HG03439 (cell line): ENCODE measurements around the gene RIMBP2.
"Not testable (repeated sequence)": the region's sequence is repeated elsewhere in the genome, so short reads cannot be mapped to it uniquely, and the experiment has no call there.

Experiments used
- ATAC-seq: cut with Tn5 transposase; IDR thresholded peaks from one replicate; pipeline ENCODE4 v1.9.1; 2021; ENCODE audit warnings: mild to moderate bottlenecking, moderate library complexity; ENCODE audit not compliant: unreplicated experiment

RIMBP2 gene, protein sequence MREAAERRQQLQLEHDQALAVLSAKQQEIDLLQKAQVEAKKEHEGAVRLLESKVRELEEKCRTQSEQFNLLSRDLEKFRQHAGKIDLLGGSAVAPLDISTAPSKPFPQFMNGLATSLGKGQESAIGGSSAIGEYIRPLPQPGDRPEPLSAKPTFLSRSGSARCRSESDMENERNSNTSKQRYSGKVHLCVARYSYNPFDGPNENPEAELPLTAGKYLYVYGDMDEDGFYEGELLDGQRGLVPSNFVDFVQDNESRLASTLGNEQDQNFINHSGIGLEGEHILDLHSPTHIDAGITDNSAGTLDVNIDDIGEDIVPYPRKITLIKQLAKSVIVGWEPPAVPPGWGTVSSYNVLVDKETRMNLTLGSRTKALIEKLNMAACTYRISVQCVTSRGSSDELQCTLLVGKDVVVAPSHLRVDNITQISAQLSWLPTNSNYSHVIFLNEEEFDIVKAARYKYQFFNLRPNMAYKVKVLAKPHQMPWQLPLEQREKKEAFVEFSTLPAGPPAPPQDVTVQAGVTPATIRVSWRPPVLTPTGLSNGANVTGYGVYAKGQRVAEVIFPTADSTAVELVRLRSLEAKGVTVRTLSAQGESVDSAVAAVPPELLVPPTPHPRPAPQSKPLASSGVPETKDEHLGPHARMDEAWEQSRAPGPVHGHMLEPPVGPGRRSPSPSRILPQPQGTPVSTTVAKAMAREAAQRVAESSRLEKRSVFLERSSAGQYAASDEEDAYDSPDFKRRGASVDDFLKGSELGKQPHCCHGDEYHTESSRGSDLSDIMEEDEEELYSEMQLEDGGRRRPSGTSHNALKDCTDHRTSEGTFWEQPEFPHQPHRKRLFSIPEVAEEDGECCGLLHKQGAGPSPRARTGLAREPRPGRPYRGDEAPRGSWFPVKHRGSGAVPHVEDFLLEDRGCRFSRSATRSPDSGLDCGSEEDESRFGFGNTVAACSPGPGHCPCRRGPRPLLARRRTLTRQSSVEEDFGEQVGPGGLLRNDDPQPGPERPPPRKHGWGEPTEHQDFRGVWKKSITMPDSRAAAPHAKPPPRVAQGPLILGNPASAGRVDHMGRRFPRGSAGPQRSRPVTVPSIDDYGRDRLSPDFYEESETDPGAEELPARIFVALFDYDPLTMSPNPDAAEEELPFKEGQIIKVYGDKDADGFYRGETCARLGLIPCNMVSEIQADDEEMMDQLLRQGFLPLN (N-terminal part only)

GRCh38 chr12:130715998-130716968 lies at the start of gene RIMBP2:
Gene RIMBP2, minus strand, starts transcription at chr12:130716299. Its CDS starts 237,286 bp downstream, at chr12:130479013.
- ATAC-seq = no peak

DNA sequence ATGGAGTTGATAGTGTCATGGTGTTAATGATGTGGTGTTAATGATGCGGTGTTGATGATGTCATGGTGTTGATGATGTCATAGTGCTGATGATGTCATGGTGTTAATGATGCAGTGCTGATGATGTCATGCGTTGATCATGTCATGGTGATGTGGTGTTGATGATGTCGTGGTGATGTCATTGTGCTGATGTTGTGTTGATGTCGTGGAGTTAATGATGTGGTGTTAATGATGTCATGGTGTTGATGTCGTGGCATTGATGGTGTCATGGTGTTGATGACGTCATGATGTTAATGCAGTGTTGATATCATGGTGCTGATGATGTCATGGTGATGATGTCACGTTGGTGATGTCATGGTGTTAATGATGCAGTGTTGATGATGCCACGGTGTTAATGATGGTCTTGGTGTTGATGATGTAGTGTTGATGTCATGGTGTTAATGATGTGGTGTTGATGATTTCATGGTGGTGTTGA lies 49.1 kb upstream of the RIMBP2 start:
- no peak for ATAC-seq

DNA sequence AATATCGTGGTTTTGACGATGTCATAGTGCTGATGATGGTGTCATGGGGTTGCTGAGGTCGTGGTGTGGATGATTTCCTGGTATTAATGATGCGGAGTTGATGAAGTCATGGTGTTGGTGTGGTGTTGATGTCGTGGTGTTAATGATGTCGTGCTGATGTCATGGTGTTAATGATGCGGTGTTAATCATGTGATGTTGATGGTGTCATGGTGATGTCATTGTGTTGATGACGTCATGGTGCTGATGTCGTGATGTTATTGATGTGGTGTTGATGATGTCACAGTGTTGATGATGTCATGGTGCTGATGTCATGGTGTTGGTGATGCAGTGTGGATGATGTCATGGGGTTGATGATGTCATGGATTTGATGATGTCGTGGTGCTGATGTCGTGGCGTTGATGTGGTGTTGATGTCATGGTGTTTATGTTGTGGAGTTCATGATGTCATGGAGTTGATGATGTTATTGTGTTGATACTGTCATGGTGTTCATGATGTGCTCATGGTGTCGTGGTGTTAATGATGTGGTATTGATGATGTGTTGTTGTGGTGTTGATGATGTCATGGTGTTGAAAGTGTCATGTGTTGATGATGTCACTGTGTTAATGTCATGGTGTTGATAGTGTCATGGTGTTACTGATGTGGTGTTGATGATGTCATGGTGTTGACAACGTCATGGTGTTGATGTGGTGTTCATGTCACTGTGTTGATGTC lies 48.5 kb upstream of the RIMBP2 start:
- ATAC-seq = no peak

- ATAC-seq = no peak
Observed at GRCh38 chr12:130764073-130764472, 48.0 kb upstream of the RIMBP2 start.

DNA sequence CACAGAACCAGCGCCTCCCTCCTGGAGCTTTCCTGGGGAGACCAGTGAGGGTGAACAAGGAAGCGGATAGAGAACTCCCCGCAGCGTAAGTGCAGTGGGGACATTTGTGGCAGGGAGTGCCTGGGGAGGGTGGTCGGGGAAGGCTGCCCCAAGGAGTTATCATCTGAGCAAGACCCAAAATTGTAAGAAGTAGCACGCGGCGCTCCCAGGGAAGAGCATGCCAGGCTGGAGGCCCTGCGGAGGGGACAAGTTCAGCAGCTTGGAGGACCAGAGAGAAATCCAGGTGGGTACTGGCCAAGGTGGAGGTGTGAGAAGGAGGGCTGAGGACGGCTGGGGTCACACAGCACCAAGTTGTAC lies 46.2 kb upstream of the RIMBP2 start:
- no peak for ATAC-seq

DNA sequence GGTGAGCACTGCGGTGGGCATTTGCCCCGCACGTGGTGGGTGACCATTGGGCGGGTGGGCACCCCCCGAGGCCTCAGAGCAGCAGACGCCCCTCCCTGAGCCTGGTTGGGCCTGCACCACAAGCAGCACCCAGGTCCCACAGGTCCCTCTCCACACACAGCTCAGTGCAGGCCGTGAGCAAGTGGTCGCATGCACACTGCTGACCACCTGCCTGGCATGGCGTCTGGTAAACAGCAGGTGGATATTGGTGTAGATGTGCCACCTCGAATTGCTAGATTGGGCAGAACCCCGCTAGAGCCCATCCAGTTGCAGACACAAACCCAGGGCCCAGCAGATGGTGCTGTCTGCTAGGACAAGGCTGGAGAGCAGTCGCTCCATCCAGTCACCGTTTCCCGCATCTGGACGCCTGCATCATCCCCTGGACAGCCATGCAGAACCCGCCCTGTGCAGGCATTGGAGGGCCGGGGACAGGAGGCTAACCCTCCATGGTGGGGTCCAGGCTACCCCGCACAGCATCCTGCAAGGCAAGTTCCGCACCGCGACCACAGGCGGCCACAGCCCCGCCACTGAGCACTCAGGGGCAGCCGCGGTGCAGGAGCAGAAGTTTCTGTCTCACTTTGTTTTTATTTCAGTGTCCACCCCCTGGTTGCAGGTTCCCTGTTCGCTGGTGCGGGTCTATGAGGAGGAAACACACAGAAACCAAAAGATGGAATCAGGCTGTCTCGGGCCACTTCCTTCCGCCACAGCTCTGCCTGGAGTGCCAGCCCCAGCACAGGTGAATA lies 45.6 kb upstream of the RIMBP2 start:
- no peak for ATAC-seq

GRCh38 chr12:130754234-130754901 lies 38.3 kb upstream of the RIMBP2 start:
- no peak for ATAC-seq

- ATAC-seq = no peak
Observed at GRCh38 chr12:130752692-130753230, 36.7 kb upstream of the RIMBP2 start.

DNA sequence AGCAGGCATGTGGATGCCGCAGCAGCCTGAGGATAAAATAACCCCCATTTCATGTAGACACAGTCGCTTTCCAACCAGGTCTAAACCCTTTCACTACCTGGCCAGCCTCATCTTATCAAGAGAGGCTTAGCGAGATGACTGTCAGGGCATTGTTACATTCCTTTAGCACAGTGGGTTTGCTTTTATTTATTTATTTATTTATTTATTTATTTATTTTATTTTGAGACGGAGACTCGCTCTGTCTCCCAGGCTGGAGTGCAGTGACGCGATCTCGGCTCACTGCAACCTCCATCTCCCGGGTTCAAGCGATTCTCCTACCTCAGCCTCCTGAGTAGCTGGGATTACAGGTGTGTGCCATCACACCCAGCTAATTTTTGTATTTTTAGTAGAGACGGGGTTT lies 35.9 kb upstream of the RIMBP2 start:
- ATAC-seq = not testable (repeated sequence)

DNA sequence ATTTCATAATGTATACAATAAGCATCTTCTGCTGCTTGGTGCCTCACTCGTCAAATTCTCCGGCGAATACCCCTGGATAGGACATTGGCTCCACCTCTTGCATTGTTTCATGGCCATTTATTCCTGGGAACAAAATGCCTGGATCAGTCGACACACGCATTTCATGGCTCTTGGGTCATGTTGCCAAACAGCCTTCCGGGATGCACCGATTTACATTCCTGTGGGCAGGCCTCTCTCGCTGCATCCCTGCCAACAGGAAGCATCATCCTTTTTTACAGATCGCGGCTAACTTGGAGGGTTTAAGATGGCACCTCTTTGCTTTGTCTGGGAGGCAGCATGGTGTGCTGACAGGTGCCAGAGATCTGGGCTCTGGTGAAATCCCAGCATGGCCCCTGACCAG lies 32.7 kb upstream of the RIMBP2 start:
- ATAC-seq = no peak

DNA sequence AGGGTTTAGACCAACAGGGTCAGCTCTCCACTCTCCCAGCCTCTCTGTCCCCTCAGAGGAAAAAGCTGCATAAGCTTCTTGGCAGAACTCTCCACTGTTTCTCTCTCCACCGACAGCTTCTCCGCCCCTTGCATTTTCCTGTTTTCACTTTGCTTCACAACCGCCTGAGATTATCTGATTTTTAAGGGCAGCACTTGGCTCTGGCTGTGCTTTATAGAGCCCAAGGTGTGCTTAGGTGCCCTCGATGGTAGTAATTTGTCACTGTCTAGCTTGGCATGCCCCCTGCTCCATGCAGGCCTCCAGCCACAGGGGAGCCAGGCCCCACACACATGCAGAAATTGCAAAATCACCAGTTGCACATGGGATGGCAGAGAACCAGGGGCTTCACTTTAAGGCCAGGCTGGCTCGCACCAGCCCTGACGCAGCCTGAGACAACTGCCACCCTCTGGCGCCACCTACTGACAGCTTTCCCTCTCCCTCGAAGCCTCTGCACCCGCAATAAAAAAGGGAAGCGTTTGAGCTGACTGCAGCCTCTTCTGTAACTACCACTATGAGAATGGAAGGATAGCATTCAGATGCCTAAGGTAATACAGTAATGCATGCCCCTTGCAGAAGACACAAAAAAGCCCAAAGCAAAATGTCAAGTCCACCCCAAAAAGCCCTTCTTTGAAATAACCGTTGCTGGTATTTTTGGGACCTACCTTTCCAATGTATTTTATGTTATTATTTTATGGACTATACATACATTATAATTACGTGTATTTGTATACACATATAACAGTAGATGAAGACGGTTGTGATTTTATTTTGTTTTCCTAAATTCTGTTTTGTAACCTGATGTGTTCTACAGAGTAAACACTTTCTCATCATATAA lies 32.0 kb upstream of the RIMBP2 start:
- peak; percentile 83 for ATAC-seq

GRCh38 chr12:130746546-130746945 lies 30.4 kb upstream of the RIMBP2 start:
- no peak for ATAC-seq

- no peak for ATAC-seq
Observed at GRCh38 chr12:130745921-130746320, 29.8 kb upstream of the RIMBP2 start.

DNA sequence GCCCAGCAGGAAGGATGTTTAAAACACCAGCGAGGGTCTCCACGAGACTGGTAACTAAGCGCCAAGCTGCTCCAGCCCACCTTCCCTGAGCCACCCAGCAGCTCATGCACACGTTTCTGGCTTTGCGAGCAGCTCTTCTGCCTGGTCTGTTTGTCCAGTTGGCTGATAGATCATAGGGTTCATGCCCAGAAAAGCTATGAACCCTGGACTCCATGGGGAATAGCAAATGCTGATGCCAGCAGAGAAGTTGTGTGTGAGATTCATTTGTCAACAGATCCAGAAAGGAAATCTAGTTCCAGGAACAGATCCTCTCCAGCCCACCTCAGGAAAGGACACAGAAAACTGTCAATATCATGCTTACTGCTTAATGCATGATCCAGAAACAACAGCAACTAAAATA lies 28.2 kb upstream of the RIMBP2 start:
- ATAC-seq = no peak

GRCh38 chr12:130743606-130744005 lies 27.5 kb upstream of the RIMBP2 start:
- ATAC-seq = no peak

- no peak for ATAC-seq
Observed at GRCh38 chr12:130743176-130743575, 27.1 kb upstream of the RIMBP2 start.

- ATAC-seq = no peak
Observed at GRCh38 chr12:130742716-130743115, 26.6 kb upstream of the RIMBP2 start.
